K562 (cell line): ENCODE measurements around the gene CSNK1G1. TPM values are rescaled to one million over a fixed set of nuclear protein-coding genes. Genes with fewer than 3 reads are reported as not detected.

Source experiments
- ATAC-seq: fragments of 200-7000 bp; cut with Tn5 transposase; 3 replicates; pipeline ENCODE4 v1.9.1; 2020; ENCODE audit warnings: moderate library complexity
- BruUV-seq: library from RNA; stranded (reverse); fragments of 400-500 nt; replicated peaks from 2 replicates; lab custom pipeline; 2021; lab: Mats Ljungman, UMichigan
- CTCF ChIA-PET: fragments of 300-600 bp; formaldehyde crosslinking; extraction: SDS; loops from one replicate; lab custom pipeline; 2021; ENCODE audit warnings: low intra/inter-chr PET ratio; lab: Yijun Ruan, JAX
- POLR2A ChIA-PET: fragments of 300-600, 350-650 bp; sonication (Branson Sonifier 250); formaldehyde crosslinking; extraction: SDS; loops from one replicate; lab custom pipeline; 2021; ENCODE audit warnings: antibody characterized with exemption, inconsistent platforms; lab: Yijun Ruan, JAX
- DNase-seq, 4 experiments: peaks; one replicate each; pipeline versions ENCODE4 v3.0.0 to v3.0.0-alpha.2; 2011 to 2018; ENCODE audit warnings: low spot score in 3 of 4, mixed read lengths in 3 of 4; ENCODE audit errors: extremely low read depth in 1 of 4
- FAIRE-seq: peaks from 2 replicates; lab custom pipeline; 2011; peaks lifted over from hg19 to GRCh38; lab: Jason Lieb, UNC
- H2AFZ ChIP-seq: 2 replicates; pipeline ENCODE4 v1.6.0; 2011; ENCODE audit warnings: low read depth, low read length, control low read depth, inconsistent platforms
- H3K27ac ChIP-seq: fragments of 200-600 bp; 3 replicates; pipeline ENCODE4 v1.8.0; 2011; ENCODE audit warnings: low read depth, mild to moderate bottlenecking, control low read depth, inconsistent platforms, low read length, moderate library complexity, mixed read lengths; ENCODE audit errors: extremely low read depth
- H3K27me3 ChIP-seq, 2 experiments: fragments of 300-600 bp in 1 of 2; 2 replicates in 1 of 2; 3 replicates in 1 of 2; pipeline versions ENCODE4 v1.6.0 to v1.8.0; 2011; ENCODE audit warnings: inconsistent platforms in 2 of 2, low read length in 2 of 2, mild to moderate bottlenecking in 1 of 2, mixed read lengths in 1 of 2, moderate library complexity in 1 of 2; ENCODE audit not compliant: control insufficient read depth in 2 of 2, insufficient read depth in 2 of 2
- H3K36me3 ChIP-seq: fragments of 300-600 bp; 3 replicates; pipeline ENCODE4 v1.8.0; 2011; ENCODE audit warnings: mild to moderate bottlenecking, low read length, inconsistent platforms; ENCODE audit not compliant: control insufficient read depth, insufficient read depth
- H3K4me1 ChIP-seq, 2 experiments: fragments of 200-600 bp in 1 of 2; replicated peaks in 1 of 2; 2 replicates in 1 of 2; 3 replicates in 1 of 2; pipeline versions ENCODE4 v1.5.1 to v1.8.0; 2011; ENCODE audit warnings: inconsistent platforms in 2 of 2, low read length in 2 of 2, mild to moderate bottlenecking in 1 of 2, mixed read lengths in 1 of 2, moderate library complexity in 1 of 2; ENCODE audit not compliant: control insufficient read depth in 2 of 2, insufficient read depth in 2 of 2
- H3K4me2 ChIP-seq: 2 replicates; pipeline ENCODE4 v1.6.1; 2011; ENCODE audit warnings: low read length, control low read depth, inconsistent platforms, mixed read lengths; ENCODE audit not compliant: insufficient read depth
- H3K4me3 ChIP-seq: fragments of 200-600 bp; sonication (generic), shearing (Covaris generic); 2 replicates; pipeline ENCODE4 v1.5.1; 2016; ENCODE audit warnings: control low read depth, inconsistent platforms
- H3K79me2 ChIP-seq: fragments of 200-600 bp; 3 replicates; pipeline ENCODE4 v1.8.0; 2011; ENCODE audit warnings: low read length, inconsistent platforms; ENCODE audit not compliant: control insufficient read depth, insufficient read depth
- H3K9ac ChIP-seq, 2 experiments: 2 replicates each; pipeline versions ENCODE4 v1.6.0 to v1.6.1; 2011; ENCODE audit warnings: low read depth in 2 of 2, low read length in 2 of 2, control low read depth in 1 of 2, inconsistent platforms in 1 of 2, mild to moderate bottlenecking in 1 of 2, mixed read lengths in 1 of 2; ENCODE audit not compliant: insufficient read depth in 1 of 2
- H3K9me1 ChIP-seq: one replicate; pipeline ENCODE4 v1.6.0; 2011; ENCODE audit warnings: inconsistent platforms, mild to moderate bottlenecking, low read length, moderate library complexity; ENCODE audit not compliant: control insufficient read depth, insufficient read depth
- H3K9me3 ChIP-seq: replicated peaks from 2 replicates; pipeline ENCODE4 v1.5.1; 2011; ENCODE audit warnings: low read depth, low read length, inconsistent platforms; ENCODE audit not compliant: control insufficient read depth, insufficient read depth
- H4K20me1 ChIP-seq: replicated peaks from 2 replicates; pipeline ENCODE4 v1.6.1; 2011; ENCODE audit warnings: low read length, inconsistent platforms, mixed read lengths; ENCODE audit not compliant: control insufficient read depth, insufficient read depth
- BRD4 ChIP-seq: fragments of 200-600 bp; sonication (generic); IDR thresholded peaks from 2 replicates; pipeline ENCODE4 v1.6.1; 2017; ENCODE audit warnings: inconsistent platforms
- CTBP1 ChIP-seq: fragments of 450-650 bp; IDR thresholded peaks from 2 replicates; pipeline ENCODE4 v1.6.1; 2016; ENCODE audit warnings: borderline replicate concordance
- ELF2 ChIP-seq: fragments of 250-450 bp; sonication (Bioruptor Pico); IDR thresholded peaks from 2 replicates; pipeline ENCODE4 v1.5.0; 2021; ENCODE audit warnings: mild to moderate bottlenecking
- FOS ChIP-seq: IDR thresholded peaks from 3 replicates; pipeline ENCODE4 v1.6.1; 2011; ENCODE audit not compliant: insufficient read length; ENCODE audit errors: extremely low read depth
- FOXJ2 ChIP-seq: fragments of 200-800 bp; sonication (Bioruptor generic); IDR thresholded peaks from 2 replicates; pipeline ENCODE4 v1.6.1; 2016; ENCODE audit warnings: missing genetic modification characterization, missing compliant biosample characterization
- HMG20B ChIP-seq: fragments of 250-450 bp; sonication (Bioruptor Pico); IDR thresholded peaks from 2 replicates; pipeline ENCODE4 v1.5.0; 2021; ENCODE audit warnings: mild to moderate bottlenecking
- KLF13 ChIP-seq: fragments of 450-650 bp; IDR thresholded peaks from 2 replicates; pipeline ENCODE4 v1.6.1; 2016; ENCODE audit warnings: missing genetic modification characterization, low read depth, mild to moderate bottlenecking, missing compliant biosample characterization, moderate library complexity, borderline replicate concordance
- MNT ChIP-seq, 2 experiments: fragments of 450-650 bp; conservative IDR thresholded peaks; 2 replicates each; pipeline ENCODE4 v1.6.1; 2017; ENCODE audit warnings: mild to moderate bottlenecking in 2 of 2, moderate library complexity in 2 of 2
- RBM25 ChIP-seq: fragments of 200-400 bp; formaldehyde crosslinking; IDR thresholded peaks from 2 replicates; pipeline ENCODE4 v1.6.1; 2018; ENCODE audit warnings: low read length, low read depth, moderate library complexity; ENCODE audit not compliant: severe bottlenecking
- TCF3 ChIP-seq: sonication (generic); formaldehyde crosslinking; IDR thresholded peaks from 2 replicates; pipeline ENCODE4 v1.4.0; 2020; ENCODE audit warnings: mild to moderate bottlenecking, missing genetic modification reagents
- ZNF232 ChIP-seq: sonication (generic); formaldehyde crosslinking; IDR thresholded peaks from 2 replicates; pipeline ENCODE4 v1.8.0; 2022; ENCODE audit warnings: mild to moderate bottlenecking, missing genetic modification reagents
- ZNF778 ChIP-seq: fragments of 450-650 bp; formaldehyde crosslinking; IDR thresholded peaks from 2 replicates; pipeline ENCODE4 v1.4.0; 2020; ENCODE audit warnings: mild to moderate bottlenecking, moderate library complexity
- WGBS: fragments of 100-300 bp; shearing (Covaris generic); methylation state at CpG from one replicate; pipeline ENCODE4 v1.1.6; 2016; ENCODE audit warnings: low coverage, mixed read lengths; ENCODE audit not compliant: insufficient coverage; ENCODE audit errors: missing lambda C conversion rate; 5-methylcytosine and 5-hydroxymethylcytosine counted together
- in situ Hi-C: fragments of 300-500 bp; cut with MboI; formaldehyde crosslinking; loops from 4 replicates; pipeline ENCODE4 v1.15.0; 2018; ENCODE audit warnings: inconsistent platforms, mixed read lengths
- intact Hi-C: fragments of 100-400 bp; cut with micrococcal nuclease; formaldehyde crosslinking; loops from 2 replicates; pipeline ENCODE4 v1.14.2; 2022
- polyA plus RNA-seq, 8 experiments: library from polyadenylated mRNA; depleted of rRNA in 4 of 8; stranded (reverse) in 5 of 8; unstranded in 3 of 8; fragments of >200 nt; fragmentation: Nextera tagmentation in 2 of 8; fragmentation: Illumina TruSeq in 1 of 8; extraction: Ambion mirVana in 2 of 8; extraction: Trizol in 1 of 8; gene quantifications; 2 replicates each; pipeline versions ENCODE4 v1.2.1 to v1.2.3, GENCODE V29; 2011 to 2014; ENCODE audit warnings: inconsistent platforms in 1 of 8, missing spikeins in 1 of 8
- total RNA-seq, 7 experiments: library from RNA; depleted of rRNA in 6 of 7; stranded (reverse); fragments of >200 nt in 6 of 7; fragmentation: Illumina TruSeq in 2 of 7; extraction: Trizol in 2 of 7; gene quantifications; 2 replicates each; pipeline versions ENCODE4 v1.2.1 to v1.2.3, GENCODE V29; 2011 to 2021; ENCODE audit warnings: low replicate concordance in 1 of 7
- TF ChIP-seq, protein P1 (sequence below): fragments of 250-450 bp; sonication (Bioruptor Pico); IDR thresholded peaks from 2 replicates; pipeline ENCODE4 v1.8.0; 2022; ENCODE audit warnings: inconsistent platforms
- TF ChIP-seq, protein P2 (sequence below): fragments of 250-450 bp; sonication (Bioruptor Pico); IDR thresholded peaks from 2 replicates; pipeline ENCODE4 v1.5.0; 2020; ENCODE audit warnings: mild to moderate bottlenecking, borderline replicate concordance
- TF ChIP-seq, protein P3 (sequence below): IDR thresholded peaks from 3 replicates; pipeline ENCODE4 v1.6.1; 2011; ENCODE audit warnings: borderline replicate concordance, mild to moderate bottlenecking; ENCODE audit not compliant: insufficient read length, insufficient read depth

CSNK1G1 gene
- total and polyA plus RNA-seq, 9 of the 15 experiments (the other 6 are each of a cell fraction or from before 2014, with no cell fraction given), result 4.5 to 18.5 (median 9.5) TPM

- TF ChIP-seq ZNF232 (CRISPR knock-in tag), result no peak
- TF ChIP-seq KLF13 (tag), result no peak
- TF ChIP-seq ZNF778 (CRISPR knock-in tag), result no peak
- TF ChIP-seq, protein P1, sequence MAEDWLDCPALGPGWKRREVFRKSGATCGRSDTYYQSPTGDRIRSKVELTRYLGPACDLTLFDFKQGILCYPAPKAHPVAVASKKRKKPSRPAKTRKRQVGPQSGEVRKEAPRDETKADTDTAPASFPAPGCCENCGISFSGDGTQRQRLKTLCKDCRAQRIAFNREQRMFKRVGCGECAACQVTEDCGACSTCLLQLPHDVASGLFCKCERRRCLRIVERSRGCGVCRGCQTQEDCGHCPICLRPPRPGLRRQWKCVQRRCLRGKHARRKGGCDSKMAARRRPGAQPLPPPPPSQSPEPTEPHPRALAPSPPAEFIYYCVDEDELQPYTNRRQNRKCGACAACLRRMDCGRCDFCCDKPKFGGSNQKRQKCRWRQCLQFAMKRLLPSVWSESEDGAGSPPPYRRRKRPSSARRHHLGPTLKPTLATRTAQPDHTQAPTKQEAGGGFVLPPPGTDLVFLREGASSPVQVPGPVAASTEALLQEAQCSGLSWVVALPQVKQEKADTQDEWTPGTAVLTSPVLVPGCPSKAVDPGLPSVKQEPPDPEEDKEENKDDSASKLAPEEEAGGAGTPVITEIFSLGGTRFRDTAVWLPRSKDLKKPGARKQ, result no peak
- TF ChIP-seq, all 486 proteins: peak for 0
These were observed 66.4 kb downstream of the CSNK1G1 start (continued) for GRCh38 chr15:64289550-64289949.

- TF ChIP-seq HMG20B (no peak), CTBP1 (no peak), BRD4 (no peak), TCF3 (CRISPR knock-in tag) (no peak), ELF2 (no peak), MNT (conservative IDR thresholded peaks at IDR 0.05) (no peak), RBM25 (no peak), FOS (no peak), FOXJ2 (tag) (no peak)
- TF ChIP-seq, protein P2, sequence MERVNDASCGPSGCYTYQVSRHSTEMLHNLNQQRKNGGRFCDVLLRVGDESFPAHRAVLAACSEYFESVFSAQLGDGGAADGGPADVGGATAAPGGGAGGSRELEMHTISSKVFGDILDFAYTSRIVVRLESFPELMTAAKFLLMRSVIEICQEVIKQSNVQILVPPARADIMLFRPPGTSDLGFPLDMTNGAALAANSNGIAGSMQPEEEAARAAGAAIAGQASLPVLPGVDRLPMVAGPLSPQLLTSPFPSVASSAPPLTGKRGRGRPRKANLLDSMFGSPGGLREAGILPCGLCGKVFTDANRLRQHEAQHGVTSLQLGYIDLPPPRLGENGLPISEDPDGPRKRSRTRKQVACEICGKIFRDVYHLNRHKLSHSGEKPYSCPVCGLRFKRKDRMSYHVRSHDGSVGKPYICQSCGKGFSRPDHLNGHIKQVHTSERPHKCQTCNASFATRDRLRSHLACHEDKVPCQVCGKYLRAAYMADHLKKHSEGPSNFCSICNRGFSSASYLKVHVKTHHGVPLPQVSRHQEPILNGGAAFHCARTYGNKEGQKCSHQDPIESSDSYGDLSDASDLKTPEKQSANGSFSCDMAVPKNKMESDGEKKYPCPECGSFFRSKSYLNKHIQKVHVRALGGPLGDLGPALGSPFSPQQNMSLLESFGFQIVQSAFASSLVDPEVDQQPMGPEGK, result no peak
- TF ChIP-seq, protein P3, sequence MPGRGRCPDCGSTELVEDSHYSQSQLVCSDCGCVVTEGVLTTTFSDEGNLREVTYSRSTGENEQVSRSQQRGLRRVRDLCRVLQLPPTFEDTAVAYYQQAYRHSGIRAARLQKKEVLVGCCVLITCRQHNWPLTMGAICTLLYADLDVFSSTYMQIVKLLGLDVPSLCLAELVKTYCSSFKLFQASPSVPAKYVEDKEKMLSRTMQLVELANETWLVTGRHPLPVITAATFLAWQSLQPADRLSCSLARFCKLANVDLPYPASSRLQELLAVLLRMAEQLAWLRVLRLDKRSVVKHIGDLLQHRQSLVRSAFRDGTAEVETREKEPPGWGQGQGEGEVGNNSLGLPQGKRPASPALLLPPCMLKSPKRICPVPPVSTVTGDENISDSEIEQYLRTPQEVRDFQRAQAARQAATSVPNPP, result no peak
- TF ChIP-seq, all 486 proteins: peak for 0
- Histone ChIP-seq H3K27ac (no peak overlapping the region), H2AFZ (no peak overlapping the region), H4K20me1 (no peaks in the 10 kb centered on the region), H3K79me2 (peaks cover 36% of the 10 kb centered on the region), H3K27me3 (no peaks in the 10 kb centered on the region), H3K4me2 (no peak overlapping the region), H3K36me3 (no peaks in the 10 kb centered on the region), H3K9ac (no peak overlapping the region), H3K4me1 (peaks cover 0 to 3% of the 10 kb centered on the region in 2 experiments; a peak in 2 of 5 replicates), H3K4me3 (no peak overlapping the region), H3K9me3 (no peaks in the 10 kb centered on the region), H3K9me1 (no peaks in the 10 kb centered on the region)
- WGBS, result 71% methylated on average over 8 of the region's 8 CpGs
- ChIA-PET POLR2A (no interaction called here), CTCF (no interaction called here)
- ATAC-seq (no peak), FAIRE-seq (no peak), DNase-seq (no peak)
- in situ Hi-C loops, result no loop called here
- intact Hi-C loops, result no loop called here
- BruUV-seq, result no TSS peak
These were observed 67.0 kb downstream of the CSNK1G1 start for GRCh38 chr15:64288999-64289398.
